Measurements from ENCODE around the gene IGFLR1. TPM values are rescaled to one million over a fixed set of nuclear protein-coding genes. Genes with fewer than 3 reads are reported as not detected.

IGFLR1 gene, protein sequence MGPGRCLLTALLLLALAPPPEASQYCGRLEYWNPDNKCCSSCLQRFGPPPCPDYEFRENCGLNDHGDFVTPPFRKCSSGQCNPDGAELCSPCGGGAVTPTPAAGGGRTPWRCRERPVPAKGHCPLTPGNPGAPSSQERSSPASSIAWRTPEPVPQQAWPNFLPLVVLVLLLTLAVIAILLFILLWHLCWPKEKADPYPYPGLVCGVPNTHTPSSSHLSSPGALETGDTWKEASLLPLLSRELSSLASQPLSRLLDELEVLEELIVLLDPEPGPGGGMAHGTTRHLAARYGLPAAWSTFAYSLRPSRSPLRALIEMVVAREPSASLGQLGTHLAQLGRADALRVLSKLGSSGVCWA
- total RNA-seq, result 10 to 100 TPM in 1 of 4 donors, 1 to 10 TPM in 3; 2.0 to 14.1 (median 3.0) TPM

DNA sequence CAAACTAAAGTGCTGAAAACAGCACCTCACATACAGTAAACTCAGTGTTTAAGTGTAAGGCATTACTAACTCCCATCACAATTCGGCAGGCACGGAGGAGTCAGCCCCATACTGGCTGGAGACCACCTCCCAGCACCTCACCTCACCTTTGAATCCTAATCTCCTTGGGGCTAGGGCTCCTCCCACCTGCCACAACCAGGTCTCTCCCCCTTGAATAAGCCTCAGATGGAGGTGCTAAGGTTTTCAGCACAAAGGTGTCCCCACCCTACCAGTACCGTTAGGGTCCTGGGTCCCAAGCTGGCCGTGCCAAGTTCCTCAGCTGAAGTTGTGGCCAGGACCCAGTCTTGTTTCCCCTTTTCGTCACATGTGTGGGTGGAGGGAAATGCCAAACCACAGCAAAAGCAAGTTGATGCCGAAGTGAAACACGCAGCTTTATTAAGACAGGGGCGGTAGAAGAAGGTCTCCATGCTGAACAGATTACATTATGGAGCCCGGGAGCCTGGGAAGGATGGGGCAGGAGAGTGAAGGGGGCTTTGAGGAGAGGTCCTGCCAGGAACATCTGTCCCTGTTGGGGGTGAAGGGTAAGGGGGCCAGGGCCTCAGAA is at the start of gene IGFLR1:
TSS of gene IGFLR1 (minus strand) at position 332 of the 604 bp plus-strand sequence. CDS start 1,272 bp downstream, outside the sequence.
- intact Hi-C loops (cut with DNase I; ENCODE audit: low total_unique reads) (loop anchor here (5.0 to 10.0 kb wide), 3 partner anchors 373 to 1335 kb away; partner anchors contain the start of genes FXYD7, OVOL3, POLR2I and TBCB), in situ Hi-C loops (cut with MboI; ENCODE audit: low sequenced_read_pairs in 4 of 4) (no loop called here)
- no peaks in the 10 kb centered on the region for H3K27me3 ChIP-seq
- TF ChIP-seq POLR2A (IDR thresholded peaks at IDR 0.05), result no peak
- TF ChIP-seq, protein P1, sequence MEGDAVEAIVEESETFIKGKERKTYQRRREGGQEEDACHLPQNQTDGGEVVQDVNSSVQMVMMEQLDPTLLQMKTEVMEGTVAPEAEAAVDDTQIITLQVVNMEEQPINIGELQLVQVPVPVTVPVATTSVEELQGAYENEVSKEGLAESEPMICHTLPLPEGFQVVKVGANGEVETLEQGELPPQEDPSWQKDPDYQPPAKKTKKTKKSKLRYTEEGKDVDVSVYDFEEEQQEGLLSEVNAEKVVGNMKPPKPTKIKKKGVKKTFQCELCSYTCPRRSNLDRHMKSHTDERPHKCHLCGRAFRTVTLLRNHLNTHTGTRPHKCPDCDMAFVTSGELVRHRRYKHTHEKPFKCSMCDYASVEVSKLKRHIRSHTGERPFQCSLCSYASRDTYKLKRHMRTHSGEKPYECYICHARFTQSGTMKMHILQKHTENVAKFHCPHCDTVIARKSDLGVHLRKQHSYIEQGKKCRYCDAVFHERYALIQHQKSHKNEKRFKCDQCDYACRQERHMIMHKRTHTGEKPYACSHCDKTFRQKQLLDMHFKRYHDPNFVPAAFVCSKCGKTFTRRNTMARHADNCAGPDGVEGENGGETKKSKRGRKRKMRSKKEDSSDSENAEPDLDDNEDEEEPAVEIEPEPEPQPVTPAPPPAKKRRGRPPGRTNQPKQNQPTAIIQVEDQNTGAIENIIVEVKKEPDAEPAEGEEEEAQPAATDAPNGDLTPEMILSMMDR (IDR thresholded peaks at IDR 0.05 in 4 of 5, conservative IDR thresholded peaks at IDR 0.05 in 1 of 5), result no peak
- peak within 1 kb of the TSS; percentile 15 to 86 (median 80) for H3K27ac ChIP-seq
- H3K9me3 ChIP-seq, result no peaks in the 10 kb centered on the region
- peaks cover 25 to 40% of the 10 kb centered on the region in 2 donors for H3K4me1 ChIP-seq
- DNase-seq, result no peak
- peaks cover 0 to 23% of the 10 kb centered on the region in 2 donors for H3K36me3 ChIP-seq
- ATAC-seq, result no peak
- peak within 1 kb of the TSS in 2 of 4 donors; percentile 52 to 70 for H3K4me3 ChIP-seq

DNA sequence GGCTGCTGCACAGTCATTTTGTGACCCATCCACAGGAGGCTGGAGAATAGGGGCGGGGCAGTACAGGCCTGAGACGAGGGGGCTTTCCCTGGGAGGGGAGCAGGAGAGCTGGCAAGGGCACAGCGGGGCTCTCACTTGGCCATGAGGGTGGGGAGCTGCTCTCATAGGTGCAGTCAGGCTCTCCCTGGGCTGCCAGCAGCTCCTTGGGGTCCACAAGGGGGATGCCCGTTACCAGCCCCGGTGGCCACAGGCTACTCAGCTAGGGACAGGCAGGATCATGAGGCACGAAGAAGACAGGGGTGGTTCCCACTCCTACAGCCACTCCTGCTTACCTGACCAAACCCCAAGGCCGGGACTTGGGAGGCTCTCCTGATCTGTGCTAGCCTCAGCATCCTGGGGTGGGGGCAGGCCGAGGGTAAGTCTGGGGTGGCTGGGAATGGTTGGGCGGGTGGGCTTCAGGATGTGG is 49.6 kb upstream of the IGFLR1 start:
- Histone ChIP-seq H3K27ac (no peak overlapping the region), H3K4me3 (no peak overlapping the region), H3K27me3 (peaks cover 4 to 8% (median 8%) of the 10 kb centered on the region in 3 donors), H3K9me3 (no peaks in the 10 kb centered on the region), H3K36me3 (no peaks in the 10 kb centered on the region), H3K4me1 (no peaks in the 10 kb centered on the region)
- DNase-seq, result no peak
- intact Hi-C loops (cut with DNase I; ENCODE audit: low total_unique reads) (no loop called here), in situ Hi-C loops (cut with MboI; ENCODE audit: low sequenced_read_pairs in 4 of 4) (no loop called here)
- ATAC-seq, result no peak
- TF ChIP-seq POLR2A (IDR thresholded peaks at IDR 0.05), result no peak
- TF ChIP-seq, protein P1 (IDR thresholded peaks at IDR 0.05 in 4 of 5, conservative IDR thresholded peaks at IDR 0.05 in 1 of 5), result no peak

DNA sequence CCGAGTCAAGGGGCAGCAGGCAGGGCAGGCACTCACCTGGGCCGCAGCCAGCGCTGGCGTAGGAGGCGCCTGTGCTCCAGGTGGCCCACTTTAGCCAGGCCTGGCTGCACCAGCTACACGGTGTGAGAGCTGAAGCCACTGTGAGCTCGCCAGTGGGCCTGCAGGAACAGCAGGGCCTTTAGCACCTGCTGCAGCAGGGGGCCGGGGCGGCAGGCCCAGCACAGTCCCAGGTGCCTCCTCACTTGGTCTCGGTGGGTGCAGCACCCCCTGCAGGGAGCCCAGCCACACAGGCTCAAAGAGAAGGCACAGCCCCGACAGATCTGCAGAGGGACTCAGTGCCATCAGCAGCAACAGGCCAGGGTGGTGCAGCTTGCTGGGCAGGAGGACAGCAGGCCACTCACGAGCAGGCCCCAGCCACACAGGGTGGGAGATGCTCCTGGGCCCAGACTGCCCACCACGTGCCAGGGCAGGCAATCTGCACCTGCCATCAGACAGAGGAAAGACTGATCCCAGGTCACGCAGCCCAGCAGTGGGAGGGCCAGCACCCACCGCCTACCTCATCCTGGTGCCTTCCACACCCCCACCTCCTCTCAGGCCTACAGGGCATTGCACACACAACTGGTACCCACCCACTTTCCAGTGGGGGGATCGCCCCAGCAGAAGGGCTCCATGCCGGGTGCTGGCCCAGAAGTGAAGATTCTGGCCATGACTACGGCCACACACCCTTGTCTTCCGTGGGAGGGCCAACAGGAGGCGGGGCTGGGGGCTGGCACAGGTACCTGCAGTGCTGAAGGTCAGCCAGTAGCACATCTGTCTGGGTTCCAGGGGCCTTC is 48.9 kb upstream of the IGFLR1 start:
- Histone ChIP-seq H3K27me3 (peaks cover 0 to 7% (median 4%) of the 10 kb centered on the region in 3 donors), H3K4me1 (no peaks in the 10 kb centered on the region), H3K9me3 (no peaks in the 10 kb centered on the region), H3K4me3 (no peak overlapping the region), H3K27ac (no peak overlapping the region), H3K36me3 (no peaks in the 10 kb centered on the region)
- intact Hi-C loops (cut with DNase I; ENCODE audit: low total_unique reads), result no loop called here
- ATAC-seq (no peak), DNase-seq (no peak)
- TF ChIP-seq, protein P1 (IDR thresholded peaks at IDR 0.05 in 4 of 5, conservative IDR thresholded peaks at IDR 0.05 in 1 of 5), result no peak
- no peak for TF ChIP-seq POLR2A (IDR thresholded peaks at IDR 0.05)
- in situ Hi-C loops (cut with MboI; ENCODE audit: low sequenced_read_pairs in 4 of 4), result no loop called here

DNA sequence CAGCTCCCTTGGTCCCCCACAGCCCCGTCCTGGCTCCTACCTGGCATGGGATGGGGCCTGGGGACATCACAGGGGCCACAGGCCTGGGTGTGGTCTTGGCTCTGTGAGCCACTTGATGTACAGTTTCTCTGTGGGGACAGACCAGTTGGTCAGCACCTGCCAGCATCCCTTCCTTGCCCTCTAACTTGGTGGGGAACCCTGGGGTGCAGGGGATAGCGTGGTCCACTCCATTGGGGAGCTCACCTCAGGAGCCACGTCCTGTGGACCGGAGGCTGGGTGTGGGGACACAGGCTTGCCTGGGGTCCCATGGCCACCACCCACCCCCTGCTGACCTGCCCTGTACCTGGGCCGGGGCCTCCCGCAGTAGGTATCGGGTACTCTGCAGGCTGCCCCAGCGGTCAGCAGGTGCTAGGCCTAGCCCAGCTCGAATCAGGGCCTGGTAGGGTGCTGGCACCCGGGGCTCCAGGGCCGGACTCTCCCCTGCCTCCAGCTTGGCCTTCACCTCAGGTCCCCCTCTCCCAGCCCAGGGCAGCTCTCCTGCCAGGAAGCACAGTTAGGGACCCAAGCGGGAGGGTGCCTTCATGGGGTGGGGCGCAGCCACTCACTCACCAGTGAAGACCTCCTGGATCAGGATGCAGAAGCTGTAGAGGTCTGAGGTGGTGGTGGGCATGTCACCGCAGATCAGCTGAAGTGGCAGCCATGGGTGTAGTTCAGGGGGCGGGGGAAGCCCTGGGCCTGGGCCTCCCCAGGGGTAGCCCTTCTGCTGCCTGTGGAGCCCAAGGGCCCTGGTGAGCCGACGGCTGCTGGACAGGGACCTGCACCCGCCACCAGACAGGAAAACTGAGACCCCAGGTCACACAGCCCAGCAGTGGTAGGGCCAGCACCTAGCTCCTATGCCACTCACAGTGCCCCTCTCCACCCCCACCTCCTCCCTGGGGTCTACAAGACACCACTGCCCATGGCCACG is 48.0 kb upstream of the IGFLR1 start:
- no peak overlapping the region for H3K27ac ChIP-seq
- in situ Hi-C loops (cut with MboI; ENCODE audit: low sequenced_read_pairs in 4 of 4), result no loop called here
- no peaks in the 10 kb centered on the region for H3K36me3 ChIP-seq
- no peaks in the 10 kb centered on the region for H3K4me1 ChIP-seq
- intact Hi-C loops (cut with DNase I; ENCODE audit: low total_unique reads), result no loop called here
- no peaks in the 10 kb centered on the region for H3K9me3 ChIP-seq
- no peak overlapping the region for H3K4me3 ChIP-seq
- peaks cover 0 to under 1% (median 0%) of the 10 kb centered on the region in 3 donors for H3K27me3 ChIP-seq
- DNase-seq, result no peak
- no peak for TF ChIP-seq POLR2A (IDR thresholded peaks at IDR 0.05)
- TF ChIP-seq, protein P1 (IDR thresholded peaks at IDR 0.05 in 4 of 5, conservative IDR thresholded peaks at IDR 0.05 in 1 of 5), result no peak
- ATAC-seq, result no peak
